HG03354 (cell line): ENCODE results near the gene FASTKD1.

Experiments
- ATAC-seq: cut with Tn5 transposase; IDR thresholded peaks from one replicate; pipeline ENCODE4 v1.9.1; 2021; ENCODE audit warnings: mild to moderate bottlenecking; ENCODE audit not compliant: unreplicated experiment, poor library complexity, severe bottlenecking

Gene FASTKD1

GRCh38 chr2:169511818-169512217 is 61.8 kb downstream of the FASTKD1 start:
- ATAC-seq = no peak

- no peak for ATAC-seq
These were observed 63.2 kb downstream of the FASTKD1 start for GRCh38 chr2:169510496-169510895.

- no peak for ATAC-seq
These were observed 63.7 kb downstream of the FASTKD1 start for GRCh38 chr2:169509955-169510354.

GRCh38 chr2:169509298-169509885 is 64.3 kb downstream of the FASTKD1 start, which contains the start of gene KLHL41:
Gene KLHL41 (plus strand): TSS chr2:169509702. CDS start chr2:169509779, 77 bp downstream.
- ATAC-seq = no peak

- no peak for ATAC-seq
These were observed 66.0 kb downstream of the FASTKD1 start for GRCh38 chr2:169507698-169508097.

GRCh38 chr2:169504651-169505050 is 69.0 kb downstream of the FASTKD1 start:
- no peak for ATAC-seq

- no peak for ATAC-seq
These were observed 78.2 kb downstream of the FASTKD1 start for GRCh38 chr2:169495310-169495928.

- ATAC-seq = no peak
These were observed 80.3 kb downstream of the FASTKD1 start for GRCh38 chr2:169493360-169493759.

GRCh38 chr2:169491378-169491777 is 82.3 kb downstream of the FASTKD1 start:
- ATAC-seq = no peak

- ATAC-seq = no peak
These were observed 82.8 kb downstream of the FASTKD1 start for GRCh38 chr2:169490834-169491233.

GRCh38 chr2:169486487-169486886 is 87.2 kb downstream of the FASTKD1 start:
- no peak for ATAC-seq

GRCh38 chr2:169485650-169486138 is 88.0 kb downstream of the FASTKD1 start:
- ATAC-seq = no peak

- ATAC-seq = no peak
These were observed 93.6 kb downstream of the FASTKD1 start for GRCh38 chr2:169480079-169480465.
